ENCODE data around the gene AMIGO3. TPM values are rescaled to one million over a fixed set of nuclear protein-coding genes. Genes with fewer than 3 reads are reported as not detected.

Gene AMIGO3
- total and polyA plus RNA-seq, 2 experiments from 2014 or later, result 2.9 to 10.4 TPM

GRCh38 chr3:49668414-49668797 lies 51.1 kb downstream of the AMIGO3 start:
- Histone ChIP-seq H3K4me1 (ENCODE audit: insufficient read depth) (peaks cover 12% of the 10 kb centered on the region), H3K36me3 (ENCODE audit: insufficient read depth) (no peaks in the 10 kb centered on the region), H3K9me2 (ENCODE audit: insufficient read depth) (no peaks in the 10 kb centered on the region), H3K4me2 (no peak overlapping the region), H4K20me1 (replicated peaks; ENCODE audit: insufficient read depth) (0 out of 2 replicates have a peak, but pooled peaks cover 3% of the 10 kb centered on the region), H3K27ac (ENCODE audit: low read depth) (no peak overlapping the region), H2AFZ (no peak overlapping the region), H3K79me2 (replicated peaks; ENCODE audit: insufficient read depth) (no peaks in the 10 kb centered on the region), H3K4me3 (no peak overlapping the region), H3K27me3 (ENCODE audit: insufficient read depth) (no peaks in the 10 kb centered on the region), H3F3A (replicated peaks; ENCODE audit: low read depth) (no peaks in the 10 kb centered on the region)
- H3K27ac Mint-ChIP-seq, result no peak overlapping the region
- peak; percentile 13 for ATAC-seq
- H3K4me1 Mint-ChIP-seq, result peaks cover 39% of the 10 kb centered on the region
- peaks cover 6% of the 10 kb centered on the region for H3K27me3 Mint-ChIP-seq (ENCODE audit: insufficient read depth, low read depth, poor library complexity)
- peak; percentile 33 for DNase-seq (ENCODE audit: low spot score)
- no peaks in the 10 kb centered on the region; the same call in 2 of the 3 replicates for H3K36me3 Mint-ChIP-seq (ENCODE audit: low read depth)
- TF ChIP-seq CTCF (conservative IDR thresholded peaks at IDR 0.05; ENCODE audit: low read depth in 2 of 2) (peak; percentile 18 to 46; a peak in 2 of 4 replicates), ETS1 (IDR thresholded peaks at IDR 0.05) (no peak)
- H3K9me3 Mint-ChIP-seq, result no peaks in the 10 kb centered on the region
- no peak overlapping the region for H3K4me3 Mint-ChIP-seq

- Histone ChIP-seq H3K36me3 (ENCODE audit: insufficient read depth) (no peaks in the 10 kb centered on the region), H3K27me3 (ENCODE audit: insufficient read depth) (no peaks in the 10 kb centered on the region), H3K4me1 (ENCODE audit: insufficient read depth) (peaks cover 12% of the 10 kb centered on the region), H3K9me2 (ENCODE audit: insufficient read depth) (no peaks in the 10 kb centered on the region), H3K4me2 (no peak overlapping the region), H4K20me1 (replicated peaks; ENCODE audit: insufficient read depth) (0 out of 2 replicates have a peak, but pooled peaks cover 3% of the 10 kb centered on the region), H3K79me2 (replicated peaks; ENCODE audit: insufficient read depth) (no peaks in the 10 kb centered on the region), H2AFZ (no peak overlapping the region), H3F3A (replicated peaks; ENCODE audit: low read depth) (no peaks in the 10 kb centered on the region), H3K4me3 (no peak overlapping the region), H3K27ac (ENCODE audit: low read depth) (no peak overlapping the region)
- H3K9me3 Mint-ChIP-seq, result no peaks in the 10 kb centered on the region
- DNase-seq (ENCODE audit: low spot score), result no peak
- TF ChIP-seq POLR2AphosphoS5 (IDR thresholded peaks at IDR 0.05; ENCODE audit: low read depth) (no peak), CREB1 (CRISPR knock-in tag; IDR thresholded peaks at IDR 0.05; ENCODE audit: low read depth) (no peak), ZNF331 (CRISPR knock-in tag; IDR thresholded peaks at IDR 0.05; ENCODE audit: low read depth) (no peak), JUNB (IDR thresholded peaks at IDR 0.05; ENCODE audit: unreplicated experiment) (no peak), EZH2phosphoT487 (IDR thresholded peaks at IDR 0.05; ENCODE audit: unreplicated experiment) (no peak), CTCF (conservative IDR thresholded peaks at IDR 0.05; ENCODE audit: low read depth in 2 of 2) (no peak), REST (IDR thresholded peaks at IDR 0.05; ENCODE audit: unreplicated experiment) (no peak), EZH2 (IDR thresholded peaks at IDR 0.05; ENCODE audit: low read depth, unreplicated experiment) (no peak)
- peaks cover 6% of the 10 kb centered on the region for H3K27me3 Mint-ChIP-seq (ENCODE audit: insufficient read depth, low read depth, poor library complexity)
- no peak overlapping the region for H3K4me3 Mint-ChIP-seq
- no peak overlapping the region for H3K27ac Mint-ChIP-seq
- H3K4me1 Mint-ChIP-seq, result peaks cover 36% of the 10 kb centered on the region
- ATAC-seq, result no peak
- H3K36me3 Mint-ChIP-seq (ENCODE audit: low read depth), result no peaks in the 10 kb centered on the region; the same call in 2 of the 3 replicates
These were observed 51.6 kb downstream of the AMIGO3 start for GRCh38 chr3:49667701-49668413.
